GM12878 (cell line): Measurements from ENCODE around the gene OGFOD2. TPM values are rescaled to one million over a fixed set of nuclear protein-coding genes. Genes with fewer than 3 reads are reported as not detected.

Experiments
- ATAC-seq: fragments of 200-7000 bp; cut with Tn5 transposase; 3 replicates; pipeline ENCODE4 v1.9.1; 2020; ENCODE audit warnings: mild to moderate bottlenecking, moderate library complexity
- BruUV-seq: library from RNA; stranded (reverse); fragments of 400-500 nt; replicated peaks from 2 replicates; lab custom pipeline; 2021; lab: Mats Ljungman, UMichigan
- CTCF ChIA-PET: fragments of 300-600 bp; sonication (Branson Sonifier 250); formaldehyde crosslinking; extraction: SDS; loops from one replicate; lab custom pipeline; 2021; ENCODE audit warnings: inconsistent platforms; lab: Yijun Ruan, JAX
- POLR2A ChIA-PET: fragments of 350-600 bp; formaldehyde crosslinking; extraction: SDS; loops from one replicate; lab custom pipeline; 2021; ENCODE audit warnings: inconsistent platforms; lab: Charles Lee
- RAD21 ChIA-PET: fragments of 300-600 bp; sonication (Branson Sonifier 250); formaldehyde crosslinking; loops from one replicate; lab custom pipeline; 2023; ENCODE audit warnings: antibody characterized with exemption; ENCODE audit not compliant: unreplicated experiment; lab: Charles Lee
- SMC1A ChIA-PET: fragments of 300-600 bp; sonication (Branson Sonifier 250); formaldehyde crosslinking; loops from one replicate; lab custom pipeline; 2023; ENCODE audit not compliant: unreplicated experiment, uncharacterized antibody; lab: Charles Lee
- DNase-seq: peaks from one replicate; pipeline ENCODE4 v3.0.0-alpha.2; 2011; ENCODE audit warnings: low read depth, low spot score
- FAIRE-seq: peaks from 3 replicates; lab custom pipeline; 2011; peaks lifted over from hg19 to GRCh38; lab: Jason Lieb, UNC
- H2AFZ ChIP-seq: 2 replicates; pipeline ENCODE4 v1.6.0; 2011; ENCODE audit warnings: low read depth, low read length, control low read depth; ENCODE audit not compliant: control insufficient read depth
- H3K27ac ChIP-seq: 2 replicates; pipeline ENCODE4 v1.5.1; 2011; ENCODE audit warnings: control low read depth; ENCODE audit not compliant: control insufficient read depth, insufficient read depth
- H3K27me3 ChIP-seq, 2 experiments: replicated peaks in 1 of 2; 2 replicates each; pipeline versions ENCODE4 v1.6.0 to v1.6.1; 2011; ENCODE audit warnings: low read length in 1 of 2; ENCODE audit not compliant: control insufficient read depth in 2 of 2, insufficient read depth in 2 of 2
- H3K36me3 ChIP-seq, 2 experiments: 2 replicates each; pipeline ENCODE4 v1.5.1; 2011; ENCODE audit warnings: low read length in 1 of 2; ENCODE audit not compliant: control insufficient read depth in 2 of 2, insufficient read depth in 2 of 2
- H3K4me1 ChIP-seq: 2 replicates; pipeline ENCODE4 v1.6.1; 2011; ENCODE audit warnings: mild to moderate bottlenecking, low read length, moderate library complexity, mixed read lengths; ENCODE audit not compliant: control insufficient read depth, insufficient read depth
- H3K4me2 ChIP-seq: 2 replicates; pipeline ENCODE4 v1.6.0; 2011; ENCODE audit warnings: control low read depth; ENCODE audit not compliant: control insufficient read depth, insufficient read depth
- H3K4me3 ChIP-seq: fragments of 200-600 bp; sonication (generic); 2 replicates; pipeline ENCODE4 v1.5.1; 2016
- H3K79me2 ChIP-seq: 2 replicates; pipeline ENCODE4 v1.6.0; 2011; ENCODE audit warnings: low read length; ENCODE audit not compliant: control insufficient read depth, insufficient read depth
- H3K9ac ChIP-seq: 2 replicates; pipeline ENCODE4 v1.8.0; 2011; ENCODE audit warnings: low read length, control low read depth, mixed read lengths; ENCODE audit not compliant: control insufficient read depth, insufficient read depth
- H3K9me3 ChIP-seq: replicated peaks from 3 replicates; pipeline ENCODE4 v1.5.1; 2011; ENCODE audit warnings: mild to moderate bottlenecking, low read length; ENCODE audit not compliant: control insufficient read depth, insufficient read depth
- H4K20me1 ChIP-seq: 2 replicates; pipeline ENCODE4 v1.6.0; 2011; ENCODE audit not compliant: control insufficient read depth, insufficient read depth
- DPF2 ChIP-seq: fragments of 450-650 bp; IDR thresholded peaks from 2 replicates; pipeline ENCODE4 v1.6.1; 2017; ENCODE audit warnings: mild to moderate bottlenecking
- HDAC2 ChIP-seq: fragments of 200-600 bp; sonication (generic); IDR thresholded peaks from 2 replicates; pipeline ENCODE4 v1.6.1; 2017
- KLF5 ChIP-seq: fragments of 450-650 bp; IDR thresholded peaks from 2 replicates; pipeline ENCODE4 v1.6.1; 2014; ENCODE audit warnings: mild to moderate bottlenecking; ENCODE audit not compliant: partially characterized antibody
- POLR2A ChIP-seq: IDR thresholded peaks from 2 replicates; pipeline ENCODE4 v1.6.1; 2011; ENCODE audit warnings: low read depth, mild to moderate bottlenecking, low read length
- SMAD1 ChIP-seq: fragments of 450-650 bp; IDR thresholded peaks from 2 replicates; pipeline ENCODE4 v1.6.1; 2018; ENCODE audit warnings: mild to moderate bottlenecking, low read depth; ENCODE audit not compliant: partially characterized antibody
- SMC3 ChIP-seq: IDR thresholded peaks from 2 replicates; pipeline ENCODE4 v1.6.1; 2011; ENCODE audit warnings: low read length, improper control_type of control experiment, borderline replicate concordance
- ZZZ3 ChIP-seq: IDR thresholded peaks from 2 replicates; pipeline ENCODE4 v1.6.1; 2011; ENCODE audit warnings: low read depth; ENCODE audit not compliant: control insufficient read depth, insufficient read length
- WGBS: methylation state at CpG from one replicate; pipeline ENCODE4 v1.1.6; 2016; ENCODE audit warnings: low lambda C conversion rate; ENCODE audit not compliant: insufficient replicate concordance, insufficient coverage; ENCODE audit errors: missing lambda C conversion rate; 5-methylcytosine and 5-hydroxymethylcytosine counted together
- in situ Hi-C: fragments of 300-500 bp; cut with MboI; formaldehyde crosslinking; loops from 9 replicates; pipeline ENCODE4 v1.14.3; 2018; ENCODE audit warnings: mixed read lengths
- intact Hi-C: fragments of 100-400 bp; cut with micrococcal nuclease; formaldehyde crosslinking; loops from one replicate; pipeline ENCODE4 v1.14.2; 2022; ENCODE audit not compliant: unreplicated experiment
- polyA plus RNA-seq, 11 experiments: library from polyadenylated mRNA; depleted of rRNA in 4 of 11; unstranded in 6 of 11; stranded (reverse) in 5 of 11; fragments of >200 nt; fragmentation: Nextera tagmentation in 4 of 11; fragmentation: Illumina TruSeq in 1 of 11; extraction: Ambion mirVana in 4 of 11; extraction: Trizol in 1 of 11; gene quantifications; 1 replicate in 1 of 11; 2 replicates in 10 of 11; pipeline versions ENCODE4 v1.2.1 to v1.2.3, GENCODE V29; 2011 to 2016; ENCODE audit warnings: inconsistent platforms in 2 of 11, missing spikeins in 2 of 11, low read depth in 1 of 11
- total RNA-seq, 4 experiments: library from RNA; depleted of rRNA in 3 of 4; stranded (reverse); fragments of >200 nt in 3 of 4; fragmentation: Illumina TruSeq in 1 of 4; extraction: Trizol in 1 of 4; gene quantifications; 2 replicates each; pipeline versions ENCODE4 v1.2.1 to v1.2.3, GENCODE V29; 2013 to 2021
- TF ChIP-seq, protein P1 (sequence below): IDR thresholded peaks from 2 replicates; pipeline ENCODE4 v1.6.1; 2012; ENCODE audit warnings: low read length, inconsistent platforms

OGFOD2 gene
- total and polyA plus RNA-seq, 10 of the 15 experiments (the other 5 are each of a cell fraction or from before 2014, with no cell fraction given), result 0.93 to 29.2 (median 16.3) TPM

DNA sequence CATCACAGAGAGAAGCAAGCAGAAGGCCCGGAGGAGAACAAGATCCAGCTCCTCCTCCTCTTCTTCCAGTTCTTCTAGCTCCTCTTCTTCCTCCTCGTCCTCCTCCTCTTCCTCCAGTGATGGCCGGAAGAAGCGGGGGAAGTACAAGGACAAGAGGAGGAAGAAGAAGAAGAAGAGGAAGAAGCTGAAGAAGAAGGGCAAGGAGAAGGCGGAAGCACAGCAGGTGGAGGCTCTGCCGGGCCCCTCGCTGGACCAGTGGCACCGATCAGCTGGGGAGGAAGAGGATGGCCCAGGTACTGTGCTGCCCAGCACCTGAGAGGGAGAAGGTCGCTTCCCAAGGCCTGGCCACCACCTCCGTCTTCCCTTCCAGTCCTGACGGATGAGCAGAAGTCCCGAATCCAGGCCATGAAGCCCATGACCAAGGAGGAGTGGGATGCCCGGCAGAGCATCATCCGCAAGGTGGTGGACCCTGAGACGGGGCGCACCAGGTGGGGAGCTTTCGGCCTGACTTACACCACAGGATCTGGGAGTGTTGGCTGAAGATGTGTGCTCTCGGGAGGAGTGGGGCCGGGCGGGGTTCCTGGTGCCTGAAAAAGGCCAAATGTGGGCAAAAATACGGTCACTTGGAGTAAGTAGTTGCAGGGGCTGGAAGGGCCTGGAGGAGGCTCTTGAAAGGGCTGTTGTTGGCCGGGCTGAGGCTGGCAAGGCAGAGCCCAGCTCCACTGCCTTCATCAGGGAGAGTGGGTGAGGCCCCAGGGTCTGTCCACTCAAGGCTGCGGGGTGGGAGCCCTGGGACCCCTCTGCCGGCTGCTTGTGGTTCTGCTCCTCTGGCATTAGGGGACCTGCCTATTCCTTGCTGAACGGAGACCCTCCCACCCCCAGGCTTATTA, 6.8 kb downstream of the OGFOD2 start:
- no peak for DNase-seq
- ATAC-seq, result no peak
- RAD21 ChIA-PET, result interaction anchor here (1.0 to 1.4 kb wide), 2 partner anchors 11 to 256 kb away, joined by 3 to 5 read pairs; no protein-coding TSS in a partner anchor

DNA sequence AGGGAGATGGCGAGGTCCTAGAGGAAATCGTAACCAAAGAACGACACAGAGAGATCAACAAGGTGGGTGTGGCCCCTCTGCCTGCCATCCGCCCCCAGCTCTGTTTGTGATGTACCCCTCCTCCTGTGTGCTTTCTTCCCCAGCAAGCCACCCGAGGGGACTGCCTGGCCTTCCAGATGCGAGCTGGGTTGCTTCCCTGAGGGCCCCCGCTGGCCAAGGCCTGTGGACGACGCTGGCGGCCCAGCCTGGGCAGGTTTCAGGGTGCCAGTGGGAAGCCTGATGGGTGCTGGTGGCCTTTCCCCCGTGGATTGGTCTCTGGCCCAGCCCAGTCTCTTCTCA, 7.4 kb downstream of the OGFOD2 start:
- intact Hi-C loops, result no loop called here
- ChIA-PET POLR2A (interaction anchor here (0.5 kb wide), 1 partner anchor 781 kb away, joined by 3 read pairs; no protein-coding TSS in a partner anchor), RAD21 (interaction anchor here (0.9 to 1.4 kb wide), 2 partner anchors 255 kb away, joined by 3 to 5 read pairs; no protein-coding TSS in a partner anchor), SMC1A (interaction anchor here (1.2 to 1.8 kb wide), 2 partner anchors 39 to 256 kb away, joined by 3 to 5 read pairs; no protein-coding TSS in a partner anchor), CTCF (no interaction called here)
- H3K9ac ChIP-seq, result no peak overlapping the region
- no peaks in the 10 kb centered on the region for H3K27me3 ChIP-seq
- TF ChIP-seq SMC3 (no peak), SMAD1 (no peak), DPF2 (no peak), HDAC2 (no peak), KLF5 (no peak)
- TF ChIP-seq, protein P1, sequence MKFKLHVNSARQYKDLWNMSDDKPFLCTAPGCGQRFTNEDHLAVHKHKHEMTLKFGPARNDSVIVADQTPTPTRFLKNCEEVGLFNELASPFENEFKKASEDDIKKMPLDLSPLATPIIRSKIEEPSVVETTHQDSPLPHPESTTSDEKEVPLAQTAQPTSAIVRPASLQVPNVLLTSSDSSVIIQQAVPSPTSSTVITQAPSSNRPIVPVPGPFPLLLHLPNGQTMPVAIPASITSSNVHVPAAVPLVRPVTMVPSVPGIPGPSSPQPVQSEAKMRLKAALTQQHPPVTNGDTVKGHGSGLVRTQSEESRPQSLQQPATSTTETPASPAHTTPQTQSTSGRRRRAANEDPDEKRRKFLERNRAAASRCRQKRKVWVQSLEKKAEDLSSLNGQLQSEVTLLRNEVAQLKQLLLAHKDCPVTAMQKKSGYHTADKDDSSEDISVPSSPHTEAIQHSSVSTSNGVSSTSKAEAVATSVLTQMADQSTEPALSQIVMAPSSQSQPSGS, result no peak
- H2AFZ ChIP-seq, result no peak overlapping the region
- no peak overlapping the region for H3K27ac ChIP-seq
- 90% methylated on average over 11 of the region's 11 CpGs for WGBS
- H3K4me1 ChIP-seq, result peaks cover 18% of the 10 kb centered on the region
- no TSS peak for BruUV-seq
- H4K20me1 ChIP-seq, result no peaks in the 10 kb centered on the region
- in situ Hi-C loops, result no loop called here
- DNase-seq (no peak), FAIRE-seq (no peak), ATAC-seq (no peak)
- peaks cover 0 to 6% of the 10 kb centered on the region in 2 experiments; a peak in 2 of 4 replicates for H3K36me3 ChIP-seq
- H3K4me3 ChIP-seq, result no peak overlapping the region; the same call in 1 of the 2 replicates
- H3K79me2 ChIP-seq, result peaks cover 21% of the 10 kb centered on the region
- H3K9me3 ChIP-seq, result no peaks in the 10 kb centered on the region
- no peak overlapping the region; the same call in 1 of the 2 replicates for H3K4me2 ChIP-seq

More for the DNA sequence above, 6.8 kb downstream of the OGFOD2 start:
- Histone ChIP-seq H3K79me2 (peaks cover 21% of the 10 kb centered on the region), H3K4me2 (peak overlapping the region; percentile 30), H3K27me3 (no peaks in the 10 kb centered on the region), H4K20me1 (no peaks in the 10 kb centered on the region), H3K9ac (peak overlapping the region; percentile 83), H3K36me3 (peaks cover 0 to 6% of the 10 kb centered on the region in 2 experiments; a peak in 2 of 4 replicates), H2AFZ (no peak overlapping the region), H3K9me3 (no peaks in the 10 kb centered on the region), H3K4me1 (peaks cover 19% of the 10 kb centered on the region), H3K4me3 (peak overlapping the region; percentile 96), H3K27ac (peak overlapping the region; percentile 75)
- in situ Hi-C loops (no loop called here), intact Hi-C loops (no loop called here)
- ChIA-PET CTCF (interaction anchor here (1.1 to 1.2 kb wide), 2 partner anchors 121 to 256 kb away, joined by 4 to 6 read pairs; no protein-coding TSS in a partner anchor), SMC1A (interaction anchor here (0.8 to 1.8 kb wide), 3 partner anchors 10 to 257 kb away, joined by 3 to 5 read pairs (median 3); no protein-coding TSS in a partner anchor), POLR2A (interaction anchor here (1.0 kb wide), 1 partner anchor 10 kb away, joined by 3 read pairs; no protein-coding TSS in a partner anchor)
- BruUV-seq, result TSS peak; percentile 87
- 51% methylated on average over 25 of the region's 25 CpGs for WGBS
- 0 out of 2 replicates have a peak, but pooled peaks have one; percentile 0 for TF ChIP-seq POLR2A
- TF ChIP-seq ZZZ3, result no peak
- FAIRE-seq, result no peak
